HG03066 (cell line): ENCODE results near the gene DPP6.

ENCODE experiments used
- ATAC-seq: cut with Tn5 transposase; IDR thresholded peaks from one replicate; pipeline ENCODE4 v1.9.1; 2021; ENCODE audit warnings: low read depth; ENCODE audit not compliant: unreplicated experiment

DPP6 gene

DNA sequence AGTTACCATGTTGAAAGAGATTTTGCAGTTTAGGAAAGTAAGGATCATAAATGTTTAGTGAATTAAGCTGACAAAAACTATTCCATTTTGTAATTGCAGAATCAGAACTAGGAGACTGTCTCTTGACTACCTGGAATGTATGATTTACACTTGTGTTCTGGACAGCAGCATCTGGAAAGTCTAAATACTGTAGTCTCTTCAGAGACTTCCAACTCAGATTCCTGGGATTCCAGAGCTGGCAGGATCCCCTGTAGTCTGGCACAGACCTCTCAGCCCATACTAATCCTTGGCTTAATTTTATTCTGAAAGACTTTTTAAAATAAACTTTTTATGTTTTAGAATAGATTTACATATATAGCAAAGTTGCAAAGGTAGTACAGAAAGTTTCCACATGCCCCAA lies 452.7 kb downstream of the DPP6 start:
- no peak for ATAC-seq

DNA sequence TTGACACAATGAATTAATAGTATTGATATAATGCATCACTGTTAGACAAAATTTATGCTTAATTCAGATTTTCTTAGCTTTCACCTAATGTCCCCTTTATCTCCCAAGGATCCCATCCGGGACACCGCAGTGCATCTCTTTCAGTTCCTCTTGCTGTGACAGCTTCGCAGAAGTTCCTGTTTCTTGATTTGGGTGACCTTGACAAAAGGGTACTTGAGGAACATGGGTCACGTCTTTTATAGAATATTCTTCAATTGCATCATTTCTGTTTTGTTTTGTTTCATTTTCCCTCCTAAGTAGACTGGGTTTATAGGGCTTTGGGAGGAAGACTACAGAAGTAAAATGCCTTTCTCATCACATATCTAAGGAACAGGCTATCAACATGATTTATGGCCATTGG lies 453.2 kb downstream of the DPP6 start:
- no peak for ATAC-seq

DNA sequence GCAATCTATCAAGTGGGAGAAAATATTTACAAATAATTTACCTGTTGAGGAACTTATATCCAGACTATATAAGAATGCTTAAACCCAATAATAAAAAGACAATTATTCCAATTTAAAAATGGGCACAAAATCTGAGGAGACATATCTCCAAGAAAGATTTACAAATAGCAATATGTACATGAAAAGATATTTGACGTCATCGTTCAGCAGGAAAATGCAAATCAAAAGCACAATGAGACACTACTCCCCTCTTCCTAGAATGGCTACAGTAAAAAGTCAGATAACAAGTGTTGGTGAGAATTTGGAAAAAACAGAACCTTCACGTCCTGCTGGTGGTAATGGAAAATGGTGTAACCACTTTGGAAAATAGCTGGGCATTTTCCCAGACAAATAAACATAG lies 457.0 kb downstream of the DPP6 start:
- ATAC-seq, result no peak

DNA sequence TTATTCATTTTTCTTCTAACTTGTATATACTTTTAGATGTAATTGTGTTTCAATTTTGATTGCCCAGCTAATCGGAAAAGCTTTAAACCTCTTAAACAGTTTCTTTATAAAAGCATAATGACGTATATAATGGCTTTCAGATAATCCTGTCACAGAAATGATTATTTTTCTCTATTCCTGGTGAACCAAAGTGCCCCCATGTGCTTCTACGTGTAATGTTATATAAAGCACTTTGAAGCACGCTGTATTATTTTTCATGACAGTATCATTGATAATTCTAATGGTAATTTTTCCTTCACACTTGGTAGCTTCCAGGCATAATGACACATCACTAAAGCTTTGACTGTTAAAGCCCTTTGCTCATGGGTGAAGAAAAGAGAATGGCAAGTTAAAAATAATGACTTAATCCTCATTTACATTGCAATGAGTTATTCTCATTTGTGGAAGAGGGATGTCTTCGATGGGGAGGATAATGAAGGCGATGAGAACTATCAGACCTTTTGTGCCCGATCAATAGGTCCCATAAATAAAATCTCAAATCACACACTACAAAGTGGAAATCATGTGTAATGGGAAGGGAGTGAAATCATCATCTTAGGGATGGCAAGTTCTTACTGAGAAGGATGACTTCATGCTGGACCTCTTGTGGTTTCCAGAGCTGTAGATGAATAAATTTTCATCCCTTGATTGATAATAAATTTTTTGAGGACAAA lies 460.1 kb downstream of the DPP6 start:
- no peak for ATAC-seq

DNA sequence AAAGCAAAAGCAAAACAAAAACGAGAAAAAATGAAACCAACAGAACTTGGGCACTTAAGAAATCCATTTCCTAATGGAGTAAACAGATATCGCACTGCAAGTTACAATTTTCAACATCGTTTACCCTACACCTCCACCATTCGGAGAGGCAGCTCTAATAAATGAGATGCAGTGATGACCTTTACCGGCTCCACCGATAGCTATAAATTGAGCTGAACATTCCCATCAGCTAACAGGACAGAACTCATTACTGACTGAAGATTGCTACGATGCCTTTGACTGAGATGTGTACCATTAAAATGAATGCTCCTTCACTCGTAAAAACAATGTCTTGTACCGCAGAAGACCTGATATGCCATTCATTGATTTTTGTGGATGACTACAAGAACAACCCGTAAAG lies 465.6 kb downstream of the DPP6 start:
- no peak for ATAC-seq

DNA sequence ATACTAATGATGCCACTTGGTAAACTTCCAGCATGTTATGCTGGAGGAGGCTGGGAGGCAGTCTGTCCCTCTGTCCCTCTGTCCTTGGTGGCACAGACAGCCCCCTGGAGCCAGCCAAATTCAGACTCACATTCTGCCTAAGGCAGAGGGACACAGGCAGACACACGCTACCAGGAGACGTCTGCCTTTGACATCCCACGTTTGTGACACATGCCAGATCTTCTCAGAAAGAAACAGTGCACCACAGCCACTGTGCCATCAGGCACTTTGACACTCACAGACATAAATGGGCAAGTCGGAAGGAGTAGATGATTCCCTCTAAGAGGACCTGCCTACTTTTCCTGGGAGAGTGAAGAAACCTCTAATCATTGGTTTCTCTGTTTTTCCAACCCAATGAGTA lies 467.0 kb downstream of the DPP6 start:
- no peak for ATAC-seq

DNA sequence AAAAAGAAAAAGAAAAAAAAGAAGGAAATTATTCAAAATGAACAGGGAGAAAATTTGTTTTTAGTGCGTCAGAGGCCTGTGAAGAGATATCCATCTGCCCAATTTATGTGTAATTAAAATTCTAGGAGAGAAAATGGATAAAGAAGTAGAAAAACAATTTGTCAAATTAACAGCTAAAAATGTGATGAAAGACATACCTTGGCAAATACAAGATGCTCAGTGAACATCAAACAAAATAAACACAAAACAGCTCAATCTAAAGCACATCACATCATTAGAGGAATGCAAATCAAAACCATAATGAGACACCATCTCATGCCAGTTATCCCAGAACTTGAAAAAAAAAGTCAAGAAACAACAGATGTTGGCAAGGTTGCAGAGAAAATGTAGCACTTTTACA lies 477.9 kb downstream of the DPP6 start:
- no peak for ATAC-seq

DNA sequence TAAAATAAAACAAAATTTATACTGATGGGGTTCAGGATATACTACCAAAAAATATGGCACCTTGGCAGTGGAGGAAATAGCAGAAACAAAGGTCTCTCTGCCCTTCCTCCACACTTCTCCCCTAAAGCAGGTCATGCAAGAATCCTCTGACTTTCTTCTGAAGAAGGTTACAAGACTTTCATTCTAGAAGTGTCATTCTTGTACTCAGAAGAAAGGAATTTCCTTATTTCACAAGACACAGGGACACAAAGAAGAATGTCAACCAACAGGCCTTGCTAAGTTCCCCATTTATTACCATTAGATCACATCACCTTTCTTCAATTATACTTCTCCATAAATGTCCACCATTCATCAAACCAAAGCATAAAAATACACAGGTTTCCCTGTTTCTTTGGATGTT lies 480.6 kb downstream of the DPP6 start:
- no peak for ATAC-seq

DNA sequence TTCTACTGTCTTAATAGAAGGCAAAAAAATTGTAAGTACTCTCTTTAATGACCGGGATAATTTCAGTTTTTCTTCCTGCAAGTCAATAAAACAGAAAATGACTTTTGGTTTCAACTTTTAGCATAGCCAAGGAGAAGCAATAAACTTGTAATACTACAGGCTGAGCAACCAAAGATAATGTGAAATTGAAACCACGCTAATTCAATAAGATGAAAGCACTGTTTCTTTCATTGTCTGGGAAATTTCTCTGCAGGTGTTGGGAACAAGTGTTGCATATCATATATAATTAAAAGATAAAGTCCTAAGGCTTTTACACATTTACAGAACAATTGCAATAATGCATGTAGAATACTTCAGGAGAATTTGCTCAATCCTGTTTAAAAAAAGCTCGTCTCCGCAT lies 488.4 kb downstream of the DPP6 start:
- ATAC-seq, result no peak

DNA sequence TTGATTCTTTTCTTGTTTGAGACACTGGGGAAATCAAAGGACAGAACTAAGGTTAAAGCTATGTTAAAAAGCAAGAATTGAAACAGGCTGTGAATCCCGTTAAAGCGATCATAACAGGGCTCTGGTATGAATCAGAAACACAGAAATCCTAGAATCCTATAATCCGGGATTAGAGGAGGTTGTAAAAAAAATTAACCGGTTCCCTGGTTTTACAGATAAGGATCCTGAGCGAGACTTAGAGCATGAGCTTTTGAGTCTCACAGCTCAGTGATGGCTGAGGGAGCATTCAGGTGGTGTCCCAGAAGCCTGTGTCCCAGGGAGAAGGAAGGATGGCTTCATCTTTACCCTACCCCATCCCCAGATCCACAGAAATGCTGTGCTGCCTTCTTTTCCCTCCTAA lies 489.4 kb downstream of the DPP6 start:
- ATAC-seq, result no peak

DNA sequence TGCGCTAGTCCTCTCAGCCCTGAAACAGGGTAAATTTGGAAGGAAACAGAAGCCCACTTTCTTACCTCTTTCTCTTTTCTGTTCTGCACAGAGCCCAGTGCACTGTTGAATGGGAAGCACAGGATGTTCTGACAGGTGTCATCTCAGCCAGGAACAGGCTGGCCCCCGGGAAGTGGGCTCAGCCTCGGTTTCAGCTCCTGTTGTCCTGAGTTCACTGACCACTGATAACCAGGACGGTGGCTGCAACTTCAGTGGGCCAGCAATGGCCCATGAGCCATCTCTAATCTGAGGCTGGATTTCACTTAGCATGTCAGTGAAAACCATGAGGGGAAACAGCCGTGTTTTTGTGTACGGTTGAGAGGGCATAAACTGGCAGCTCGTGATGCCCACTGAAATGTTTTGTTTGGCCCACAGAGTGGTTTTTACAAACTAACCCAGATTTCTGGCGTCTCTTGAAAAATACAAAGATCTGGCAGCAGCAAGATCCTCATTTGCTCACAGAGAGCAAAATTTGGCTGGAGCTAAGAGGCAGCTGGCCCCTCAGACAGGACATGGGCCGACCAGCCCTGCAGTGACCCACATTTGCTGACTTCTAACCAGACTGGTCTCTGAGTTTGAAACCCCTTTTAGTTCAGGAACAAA lies 494.9 kb downstream of the DPP6 start:
- no peak for ATAC-seq

DNA sequence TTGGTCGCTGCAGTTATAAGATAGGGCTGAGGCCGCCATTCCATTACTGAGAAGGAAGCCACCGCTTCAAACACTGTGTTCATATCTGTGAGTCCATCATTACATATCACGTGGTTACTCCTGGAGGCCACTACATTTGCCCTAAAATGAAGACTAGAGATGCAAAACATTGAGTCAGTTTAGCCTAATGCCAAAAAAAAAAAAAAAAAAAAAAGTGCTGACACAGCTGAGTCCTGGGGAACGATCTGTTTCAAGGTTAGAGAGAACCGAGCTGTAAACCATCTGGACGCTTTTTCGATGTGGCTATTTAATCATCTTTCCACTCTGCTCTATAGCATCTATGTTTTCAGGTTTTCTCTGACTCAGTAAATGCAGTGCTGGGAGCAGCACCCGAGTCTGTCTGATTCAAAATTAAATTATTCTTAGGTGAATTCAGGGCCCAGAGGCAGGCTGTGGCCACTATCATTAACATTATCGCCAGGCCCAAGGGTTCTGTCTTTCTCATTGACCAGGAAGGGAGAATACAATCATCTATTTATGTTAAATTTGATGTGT lies 501.6 kb downstream of the DPP6 start:
- ATAC-seq, result no peak

DNA sequence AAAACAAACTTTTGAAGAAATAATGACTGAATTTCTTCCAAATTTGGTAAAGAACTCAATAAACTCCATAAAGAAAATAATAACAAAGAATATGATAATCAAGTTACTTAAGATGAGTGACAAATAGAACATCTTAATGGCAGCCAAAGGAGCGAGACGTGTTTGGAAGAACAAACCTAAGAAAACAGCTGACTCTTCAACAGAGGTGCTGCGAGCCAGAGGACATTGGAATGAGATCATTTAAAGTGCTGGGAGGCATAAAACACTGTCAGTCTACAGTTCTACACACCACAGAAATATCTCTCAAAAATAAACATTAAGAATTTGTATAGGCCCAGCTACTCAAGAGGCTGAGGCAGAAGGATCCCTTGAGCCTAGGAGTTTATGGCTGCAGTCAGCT lies 507.3 kb downstream of the DPP6 start:
- ATAC-seq, result no peak

DNA sequence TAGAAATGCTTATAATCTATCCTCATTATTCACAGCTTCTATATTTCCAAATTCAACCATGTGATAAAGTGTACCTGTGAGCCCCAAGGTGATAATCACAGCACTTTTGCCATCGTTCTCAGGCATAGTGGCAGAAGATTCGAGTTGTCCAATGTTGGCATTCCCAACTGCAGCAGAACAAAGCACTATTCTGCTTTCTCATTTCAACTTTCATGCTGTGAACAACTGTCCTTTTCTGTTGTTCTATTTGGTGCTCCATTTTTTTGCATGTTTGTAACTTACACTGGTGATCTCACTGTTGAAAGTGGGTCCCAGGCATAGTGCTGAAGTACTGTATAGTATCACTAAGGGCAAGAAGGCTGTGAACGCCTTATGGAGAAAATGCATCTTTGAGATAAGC lies 512.5 kb downstream of the DPP6 start:
- ATAC-seq, result no peak

DNA sequence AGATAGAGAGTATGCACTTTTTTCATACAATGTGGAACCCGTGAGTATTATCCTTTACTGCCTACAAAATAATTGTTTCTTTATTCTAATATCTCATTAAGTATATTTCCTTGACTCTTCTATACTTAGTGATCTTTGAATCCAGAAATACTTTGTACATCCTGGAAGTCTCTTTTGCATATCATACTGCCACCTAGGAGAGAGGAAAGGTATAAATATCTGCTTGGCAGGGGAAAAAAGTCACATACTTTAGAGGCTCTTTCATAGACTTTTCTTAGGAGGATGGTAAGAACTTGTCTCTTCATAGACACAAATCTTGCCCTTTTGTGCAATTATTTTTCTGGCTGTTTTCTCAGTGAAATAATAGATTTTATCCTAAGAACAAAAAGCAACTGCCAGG lies 514.7 kb downstream of the DPP6 start:
- no peak for ATAC-seq

DNA sequence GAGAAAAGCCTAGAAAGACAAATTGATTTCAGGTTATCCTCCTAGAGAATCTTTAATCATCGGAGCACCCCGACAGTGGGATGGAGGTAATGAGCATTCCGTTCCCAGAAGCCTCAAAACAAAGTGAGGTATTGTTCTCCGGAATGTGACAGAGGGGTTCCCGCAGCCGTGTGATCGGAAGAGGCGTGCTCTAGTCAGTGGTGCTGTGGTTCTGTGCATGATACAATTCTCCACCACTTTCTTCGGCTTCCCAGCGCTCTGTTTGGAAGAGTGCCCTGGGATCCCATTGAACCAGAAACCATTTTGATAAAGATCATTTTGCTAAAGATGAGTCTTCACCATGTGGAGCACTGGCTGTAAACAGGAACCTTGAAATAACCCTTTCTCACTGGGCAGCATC lies 516.1 kb downstream of the DPP6 start:
- no peak for ATAC-seq

DNA sequence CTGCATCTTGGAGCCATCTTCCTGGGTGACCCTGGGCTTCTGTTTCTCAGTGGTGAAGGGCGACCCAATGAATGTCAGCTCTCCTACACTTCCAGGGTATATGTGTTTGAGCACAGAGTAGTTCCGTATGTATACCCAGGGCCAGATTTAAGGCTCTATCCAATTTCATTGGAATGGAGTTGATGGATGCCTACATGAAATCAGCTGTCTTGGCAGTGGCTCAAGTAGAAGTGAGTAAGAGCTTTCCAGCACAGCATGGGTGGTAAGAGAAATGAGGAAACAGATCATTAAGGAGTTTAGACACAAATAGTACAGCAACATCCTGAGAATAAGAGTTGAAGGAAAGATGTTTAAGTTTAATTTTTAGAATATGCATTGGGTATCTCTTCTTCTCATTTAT lies 517.7 kb downstream of the DPP6 start:
- no peak for ATAC-seq

DNA sequence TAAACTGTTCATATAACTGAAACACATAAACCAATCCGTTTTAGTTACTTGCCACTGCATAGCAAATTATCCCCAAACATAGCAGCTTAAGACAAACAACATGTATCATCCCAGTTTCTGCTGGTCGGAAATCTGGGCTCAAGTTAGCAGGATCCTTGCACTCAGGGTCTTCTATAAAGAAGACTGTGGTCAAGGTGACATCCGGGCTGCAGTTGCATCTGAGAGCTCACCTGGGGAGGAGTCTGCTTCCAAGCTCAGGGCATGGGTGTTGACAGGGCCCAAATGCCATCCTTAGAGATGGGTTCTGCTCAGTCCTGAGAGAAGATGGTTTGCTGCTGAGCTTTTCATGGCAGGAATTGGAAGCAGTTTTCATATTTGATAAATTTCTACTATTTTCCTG lies 519.6 kb downstream of the DPP6 start:
- no peak for ATAC-seq

DNA sequence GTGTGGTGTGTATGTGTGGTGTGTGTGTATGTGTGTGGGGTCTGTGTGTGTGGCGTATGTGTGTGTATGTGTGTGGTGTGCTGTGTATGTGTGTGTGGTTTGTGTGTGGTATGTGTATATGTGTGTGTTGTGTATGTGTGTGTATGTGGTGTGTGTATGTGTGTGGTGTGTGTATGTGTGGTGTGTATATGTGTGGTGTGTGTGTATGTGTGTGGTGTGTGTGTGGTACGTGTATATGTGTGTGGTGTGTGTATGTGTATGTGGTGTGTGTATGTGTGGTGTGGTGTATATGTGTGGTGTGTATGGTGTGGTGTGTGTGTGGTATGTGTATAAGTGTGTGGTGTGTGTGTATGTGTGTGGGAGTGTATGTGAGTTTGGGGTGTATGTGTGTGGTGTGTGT lies 522.0 kb downstream of the DPP6 start:
- ATAC-seq, result no peak

DNA sequence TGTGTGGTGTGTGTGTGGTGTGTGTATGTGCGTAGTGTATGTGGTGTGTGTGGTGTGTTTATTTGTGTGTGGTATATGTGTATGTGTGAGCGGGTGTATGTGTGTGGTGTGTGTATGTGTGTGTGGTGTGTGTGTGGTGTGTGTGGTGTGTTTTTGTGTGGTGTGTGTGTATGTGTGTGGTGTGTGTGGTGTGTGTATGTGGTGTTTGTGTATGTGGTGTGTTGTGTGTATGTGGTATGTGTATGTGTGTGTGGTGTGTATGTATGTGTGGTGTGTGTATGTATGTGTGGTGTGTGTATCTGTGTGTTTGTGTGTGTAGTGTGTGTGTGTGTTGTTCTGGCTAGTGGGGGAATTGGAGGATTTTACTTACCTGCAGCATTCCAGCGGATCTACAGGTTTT lies 523.3 kb downstream of the DPP6 start:
- ATAC-seq, result no peak

DNA sequence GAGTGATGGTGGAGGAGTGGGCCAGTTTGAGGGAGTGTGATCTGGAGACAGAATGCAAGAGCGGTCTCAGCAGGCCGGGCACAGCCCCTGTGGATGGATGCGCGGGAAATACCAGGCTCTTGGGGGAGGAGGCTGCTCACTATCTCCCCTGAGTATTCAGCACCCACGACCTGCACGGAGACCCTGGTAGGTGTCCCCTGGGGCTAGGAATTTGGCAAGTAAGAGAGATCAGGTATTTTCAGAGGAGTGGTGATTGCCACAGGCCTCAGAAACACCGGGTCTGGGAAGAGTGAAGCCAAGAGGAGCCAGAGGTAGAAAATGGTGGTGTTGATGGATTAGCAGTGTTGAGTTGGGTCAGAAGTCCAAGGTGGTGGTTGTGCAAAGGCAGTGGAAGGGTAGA lies 524.4 kb downstream of the DPP6 start:
- ATAC-seq, result no peak

DNA sequence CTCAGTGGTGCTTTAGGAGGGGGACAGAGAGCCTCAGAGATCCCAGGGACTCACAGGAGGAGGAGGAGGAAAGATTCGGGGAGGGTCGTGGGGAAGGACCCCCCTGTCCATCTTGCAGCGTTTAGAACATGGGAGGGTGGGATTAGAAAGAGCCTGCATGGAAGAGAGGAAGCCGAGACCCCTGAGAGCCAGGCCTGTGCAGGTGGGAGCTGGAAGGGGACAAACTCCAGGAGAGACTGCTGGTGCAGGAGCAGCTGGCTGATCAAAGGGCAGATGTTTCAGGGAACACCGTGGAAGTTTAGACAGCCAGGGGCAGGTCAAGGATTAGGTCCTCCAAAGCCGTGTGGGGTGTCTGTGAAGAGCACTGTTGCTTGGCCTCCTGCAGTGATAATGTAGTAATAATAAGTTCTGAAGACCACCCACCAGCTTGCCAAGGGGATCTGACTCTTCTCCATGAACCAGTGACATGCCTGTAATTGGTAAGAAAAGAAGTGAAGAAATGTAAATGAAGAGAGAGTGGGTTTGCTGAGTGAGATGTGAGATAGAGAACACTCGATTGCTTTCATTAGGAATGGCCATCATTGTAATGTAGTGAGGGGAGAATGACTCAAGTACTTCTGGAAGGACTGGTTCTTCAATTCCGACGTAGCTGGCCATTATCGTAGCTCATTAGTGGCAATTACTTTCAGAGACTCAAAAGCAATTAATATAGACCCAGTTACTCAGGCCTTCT lies 525.1 kb downstream of the DPP6 start:
- no peak for ATAC-seq
